Psoas muscle (tissue), 8 donors: Measurements from ENCODE around the gene SLC35G2. TPM values are rescaled to one million over a fixed set of nuclear protein-coding genes. Genes with fewer than 3 reads are reported as not detected.
"Not testable (repeated sequence)": the region's sequence is repeated elsewhere in the genome, so short reads cannot be mapped to it uniquely, and the experiment has no call there.

Experiments used
- ATAC-seq, 4 donors: fragments of 200-7000 bp; cut with Tn5 transposase; one replicate each; pipeline ENCODE4 v1.9.1; 2020; ENCODE audit warnings: moderate library complexity in 3 of 4, mild to moderate bottlenecking in 2 of 4
- DNase-seq, 2 donors: peaks; one replicate each; pipeline ENCODE4 v3.0.0-alpha.2; 2020
- H3K27ac ChIP-seq: fragments of 200-600 bp; one replicate; pipeline ENCODE4 v1.8.0; 2022
- H3K27me3 ChIP-seq, 3 donors: fragments of 200-600 bp in 1 of 3; one replicate each; pipeline versions ENCODE4 v1.6.1 to v1.8.0; 2013 to 2022; ENCODE audit warnings: low read length in 2 of 3, mild to moderate bottlenecking in 2 of 3, moderate library complexity in 1 of 3; ENCODE audit not compliant: insufficient read depth in 3 of 3
- H3K36me3 ChIP-seq, 2 donors: fragments of 200-600 bp in 1 of 2; one replicate each; pipeline versions ENCODE4 v1.6.1 to v1.8.0; 2013 to 2022; ENCODE audit warnings: low read depth in 1 of 2, mild to moderate bottlenecking in 1 of 2, moderate library complexity in 1 of 2; ENCODE audit not compliant: insufficient read depth in 1 of 2
- H3K4me1 ChIP-seq: fragments of 200-600 bp; one replicate; pipeline ENCODE4 v1.8.0; 2022
- H3K4me3 ChIP-seq: fragments of 200-600 bp; one replicate; pipeline ENCODE4 v1.8.0; 2022; ENCODE audit warnings: mild to moderate bottlenecking
- H3K9me3 ChIP-seq: fragments of 200-600 bp; one replicate; pipeline ENCODE4 v1.8.0; 2022
- CTCF ChIP-seq: fragments of 200-600 bp; IDR thresholded peaks from one replicate; pipeline ENCODE4 v1.8.0; 2022; ENCODE audit warnings: antibody characterized with exemption
- WGBS, 3 donors: extraction: QIAGEN DNeasy Blood & Tissue Kit; methylation state at CpG; one replicate each; pipeline versions ENCODE4 v1.1.6 to v1.1.7; 2013; 5-methylcytosine and 5-hydroxymethylcytosine counted together
- intact Hi-C, 2 donors: fragments of 100-400 bp; cut with DNase I; formaldehyde crosslinking; loops; one replicate each; pipeline versions ENCODE4 v1.11.0 to v1.14.2; 2022
- polyA plus RNA-seq, 3 donors: library from polyadenylated mRNA; stranded (reverse); fragments of 200-250 nt; gene quantifications; one replicate each; pipeline ENCODE4 v1.2.3, GENCODE V29; 2013
- total RNA-seq, 4 donors: library from RNA; stranded (reverse); fragmentation: NEBNext Ultra II Directional in 2 of 4; extraction: Animal tissue kit (Norgen Biotek cat#: 25700) in 2 of 4; gene quantifications; one replicate each; pipeline versions ENCODE4 v1.2.1 to v1.2.4, GENCODE V29; 2021 to 2023
- donor health status: healthy with polysubstance abuse.
- donor health status: DM: no; HTN: no; CAD: no; lungs with moderate emphysema.
- donor health status: Bipolar disorder and iron deficiency.
- donor health status: healthy.
- donor health status: DM: yes; HTN: yes; CAD: no.
- donor health status: DM: no; HTN: no; CAD: no.
- donor health status: DM: no; HTN: no; CAD: no.
- donor health status: DM: yes; HTN: yes; CAD: no.

SLC35G2 gene
- total and polyA plus RNA-seq, 7 donors: 0.69 to 2.5 (median 1.5) TPM

DNA sequence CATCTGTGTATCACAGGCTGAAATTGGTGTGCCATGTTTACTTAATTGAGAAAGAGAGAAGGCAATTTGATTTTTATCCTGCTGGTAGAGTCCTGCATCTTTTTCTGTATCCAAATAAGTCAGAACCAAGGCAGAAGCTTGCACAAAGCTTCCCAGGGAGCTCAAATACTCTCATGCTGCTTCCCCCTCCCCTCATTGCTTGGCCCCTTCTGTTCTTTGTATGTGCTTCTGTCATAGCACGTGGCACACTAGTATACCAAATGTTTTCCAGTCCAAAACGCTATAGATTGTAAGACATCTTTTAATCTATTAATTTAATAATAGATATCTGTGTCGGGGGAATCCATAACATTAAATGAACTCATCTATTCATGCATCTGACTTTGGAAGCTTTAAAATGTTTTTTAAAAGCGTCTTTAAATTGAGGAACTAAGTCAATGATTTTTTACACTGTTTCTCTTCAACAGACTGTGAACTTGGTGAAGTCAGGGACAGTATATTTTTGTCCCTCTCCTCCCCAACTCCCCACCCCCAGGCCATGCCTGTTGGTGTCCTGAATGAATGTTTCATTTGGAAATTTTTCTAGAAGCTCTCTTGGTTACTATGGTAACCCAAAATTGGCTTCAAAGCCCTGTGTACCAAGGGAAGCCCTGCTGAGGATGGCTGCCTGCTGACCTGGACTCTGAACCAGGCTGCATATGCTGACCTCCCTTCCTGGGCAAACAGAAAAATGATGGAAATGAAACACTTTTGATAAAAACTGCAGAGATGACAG is 26.2 kb upstream of the SLC35G2 start:
- no peak for TF ChIP-seq CTCF
- Histone ChIP-seq H3K4me3 (no peak overlapping the region), H3K27me3 (no peaks in the 10 kb centered on the region), H3K4me1 (peaks cover under 1% of the 10 kb centered on the region), H3K9me3 (no peaks in the 10 kb centered on the region), H3K27ac (no peak overlapping the region), H3K36me3 (no peaks in the 10 kb centered on the region)
- intact Hi-C loops: no loop called here
- no peak for ATAC-seq
- DNase-seq: no peak
- 64 to 71% (median 66%) methylated on average over 4 of the region's 4 CpGs for whole genome bisulfite sequencing, 3 donors

DNA sequence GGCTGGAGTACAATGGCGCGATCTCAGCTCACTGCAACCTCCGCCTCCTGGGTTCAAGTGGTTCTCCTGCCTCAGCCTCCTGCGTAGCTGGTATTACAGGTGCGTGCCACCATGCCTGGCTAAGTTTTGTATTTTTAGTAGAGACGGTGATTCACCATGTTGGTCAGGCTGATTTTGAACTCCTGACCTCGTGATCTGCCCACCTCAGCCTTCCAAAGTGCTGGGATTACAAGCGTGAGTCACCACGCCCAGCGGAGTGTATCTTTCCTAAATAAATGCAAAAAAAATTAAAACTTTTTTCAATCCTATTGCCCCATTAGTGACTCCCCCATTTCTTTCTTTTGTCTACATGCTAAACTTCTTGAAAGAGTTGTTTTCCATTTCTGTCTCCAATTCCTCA is 17.8 kb upstream of the SLC35G2 start:
- 97 to 99% (median 98%) methylated on average over 10 of the region's 10 CpGs for WGBS, 3 donors
- ATAC-seq, H3K4me3 ChIP-seq, H3K36me3 ChIP-seq, H3K4me1 ChIP-seq, DNase-seq, H3K27ac ChIP-seq, H3K27me3 ChIP-seq, H3K9me3 ChIP-seq: not testable (repeated sequence)
- intact Hi-C loops: loop anchor here in 1 of 2 donors (5.0 to 10.0 kb wide), 2 partner anchors 49 to 64 kb away; partner anchors contain the start of genes NCK1 and STAG1

- 15 to 23% (median 16%) methylated on average over 5 of the region's 5 CpGs for WGBS, 3 donors
- Histone ChIP-seq H3K27ac (peak overlapping the region; percentile 48), H3K27me3 (no peaks in the 10 kb centered on the region), H3K36me3 (no peaks in the 10 kb centered on the region), H3K9me3 (no peaks in the 10 kb centered on the region), H3K4me1 (peaks cover 10% of the 10 kb centered on the region), H3K4me3 (no peak overlapping the region)
- no peak for DNase-seq
- peak in 3 of 4 donors; percentile 68 to 78 (median 70) for ATAC-seq
- no peak for TF ChIP-seq CTCF
- intact Hi-C loops: loop anchor here in 1 of 2 donors (5.0 to 10.0 kb wide), 2 partner anchors 50 to 62 kb away; partner anchors contain the start of genes NCK1 and STAG1
These were observed 16.4 kb upstream of the SLC35G2 start for GRCh38 chr3:136802481-136802996.

GRCh38 chr3:136804141-136804540 is 14.8 kb upstream of the SLC35G2 start:
- Histone ChIP-seq H3K27ac (no peak overlapping the region), H3K4me1 (peaks cover 10% of the 10 kb centered on the region), H3K27me3 (no peaks in the 10 kb centered on the region), H3K9me3 (no peaks in the 10 kb centered on the region), H3K36me3 (no peaks in the 10 kb centered on the region), H3K4me3 (no peak overlapping the region)
- no peak for ATAC-seq
- intact Hi-C loops: loop anchor here in 1 of 2 donors (5.0 to 10.0 kb wide), 2 partner anchors 52 to 61 kb away; partner anchors contain the start of genes NCK1 and STAG1
- no peak for TF ChIP-seq CTCF
- WGBS, 3 donors: 95 to 97% (median 95%) methylated on average over 4 of the region's 4 CpGs
- no peak for DNase-seq

DNA sequence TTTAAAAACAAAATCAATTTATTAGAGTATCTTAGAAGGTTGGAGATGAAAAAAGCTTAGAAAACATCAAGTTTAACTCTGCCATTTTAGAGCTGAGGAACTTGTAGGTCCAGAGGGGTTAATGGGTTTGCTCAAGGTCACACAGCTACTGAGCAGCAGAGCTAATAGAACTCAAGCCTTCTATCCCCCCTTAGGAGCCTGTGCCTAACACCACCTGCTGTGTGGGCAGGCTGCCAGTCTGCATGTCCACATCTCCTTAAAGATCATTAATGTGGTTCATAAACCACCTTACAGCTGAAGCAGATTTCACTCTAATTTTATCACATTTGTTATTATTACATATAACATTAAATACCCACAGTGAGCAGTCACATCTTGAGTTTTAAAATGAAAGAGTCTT is 14.1 kb upstream of the SLC35G2 start:
- no peak for ATAC-seq

More for the DNA sequence above, 14.1 kb upstream of the SLC35G2 start:
- Histone ChIP-seq H3K9me3 (no peaks in the 10 kb centered on the region), H3K4me1 (peaks cover 10% of the 10 kb centered on the region), H3K27me3 (no peaks in the 10 kb centered on the region), H3K36me3 (no peaks in the 10 kb centered on the region), H3K4me3 (no peak overlapping the region), H3K27ac (no peak overlapping the region)
- TF ChIP-seq CTCF: no peak
- intact Hi-C loops: loop anchor here in 1 of 2 donors (5.0 to 10.0 kb wide), 2 partner anchors 53 to 60 kb away; partner anchors contain the start of genes NCK1 and STAG1
- no peak for DNase-seq
